Glomerular endothelial cell (primary cell): ENCODE measurements around the gene HOXB1. TPM values are rescaled to one million over a fixed set of nuclear protein-coding genes. Genes with fewer than 3 reads are reported as not detected.

Source experiments
- DNase-seq: peaks from one replicate; pipeline ENCODE4 v3.0.0-alpha.2; 2011; ENCODE audit warnings: low read depth, low spot score; ENCODE audit errors: extremely low read depth
- total RNA-seq: library from RNA; depleted of rRNA; stranded (reverse); fragments of >200 nt; gene quantifications from 2 replicates; pipeline ENCODE4 v1.2.3, GENCODE V29; 2015

Gene HOXB1
- total RNA-seq, result not detected in 2 replicates

GRCh38 chr17:48530887-48531272, at the start of gene HOXB1:
TSS of gene HOXB1 (minus strand) at chr17:48531011. CDS start at chr17:48530904, 107 bp downstream.
- DNase-seq, result no peak

- DNase-seq, result no peak
These were observed 49.1 kb upstream of the HOXB1 start for GRCh38 chr17:48579760-48580554.

- no peak for DNase-seq
These were observed 48.6 kb upstream of the HOXB1 start for GRCh38 chr17:48579471-48579759.

DNA sequence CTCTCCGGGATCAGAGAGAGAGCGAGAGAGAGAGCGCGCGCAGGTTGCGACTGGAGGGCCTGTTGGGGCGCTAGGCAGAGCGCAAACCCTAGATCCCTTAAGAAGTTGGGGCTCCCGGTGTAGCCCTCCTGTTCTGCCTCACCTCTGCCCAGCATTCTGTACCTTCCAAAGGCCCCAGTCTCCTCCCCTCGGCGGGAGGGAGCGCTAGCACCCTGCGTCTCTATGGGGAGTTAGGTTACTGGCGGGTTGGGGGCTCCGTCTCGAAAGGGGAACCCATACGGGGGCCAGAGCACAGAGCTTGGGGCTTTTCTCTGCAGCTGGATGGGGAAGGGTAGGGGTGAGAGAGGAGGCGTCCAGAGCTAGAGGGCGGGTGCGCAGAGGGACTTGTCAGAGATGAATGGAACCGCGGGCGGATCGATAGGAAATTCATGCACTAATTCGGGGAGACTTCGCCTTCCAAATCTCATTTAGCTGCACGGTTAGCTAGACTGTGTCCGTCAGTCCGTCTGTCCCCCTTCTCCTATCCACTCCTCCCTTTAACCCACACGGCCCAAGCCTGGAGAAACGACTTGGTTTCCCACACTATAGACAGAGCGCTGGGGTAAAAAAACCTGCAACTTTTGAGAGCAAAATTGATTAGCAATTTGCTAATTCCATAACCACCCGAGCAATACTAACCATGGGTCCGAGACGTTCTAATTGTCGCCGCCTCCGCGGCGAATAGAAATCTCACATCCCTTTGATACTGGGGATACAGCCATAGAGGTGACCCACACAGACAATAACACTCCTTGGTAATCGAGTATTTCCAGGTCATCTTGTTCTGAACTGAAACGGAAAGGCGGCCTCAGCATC, 48.0 kb upstream of the HOXB1 start:
- DNase-seq, result no peak

DNA sequence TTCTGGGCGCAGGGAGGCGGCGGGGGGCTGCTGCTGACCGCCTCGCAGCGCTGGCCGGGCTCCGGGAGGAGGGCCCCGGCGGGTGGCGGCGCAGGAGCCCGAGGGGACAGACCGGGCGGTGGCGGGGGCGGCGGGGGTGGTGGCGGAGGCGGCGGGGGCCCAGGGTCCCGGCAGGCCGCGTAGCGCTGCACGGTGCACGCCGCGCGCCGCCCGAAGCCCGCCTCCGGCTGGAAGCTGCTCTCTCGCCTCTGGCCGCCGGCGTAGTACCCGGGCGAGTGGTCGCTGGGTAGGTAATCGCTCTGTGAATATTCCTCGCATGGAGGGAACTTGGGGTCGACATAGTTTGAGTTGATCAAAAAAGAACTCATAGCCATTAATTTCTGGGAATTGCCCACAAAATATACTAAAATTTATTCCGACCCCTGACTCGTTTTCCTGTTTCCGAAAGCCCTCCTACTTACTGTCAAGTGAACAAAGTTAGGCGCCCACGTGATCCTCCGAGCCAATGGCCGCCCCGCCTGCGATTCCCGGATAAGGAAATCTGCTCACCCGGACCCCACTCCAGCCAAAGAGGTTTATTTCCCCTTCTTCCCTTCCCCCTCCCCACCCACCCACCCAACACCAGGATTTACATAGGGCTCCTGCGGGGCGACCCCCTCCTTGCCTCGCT, 47.3 kb upstream of the HOXB1 start, which contains the start of gene HOXB4:
Gene HOXB4 (minus strand): TSS at position 405 of the 670 bp plus-strand sequence. CDS start 31 bp downstream, at position 374.
- DNase-seq, result no peak

- DNase-seq, result no peak
These were observed 46.6 kb upstream of the HOXB1 start for GRCh38 chr17:48577330-48577945.

DNA sequence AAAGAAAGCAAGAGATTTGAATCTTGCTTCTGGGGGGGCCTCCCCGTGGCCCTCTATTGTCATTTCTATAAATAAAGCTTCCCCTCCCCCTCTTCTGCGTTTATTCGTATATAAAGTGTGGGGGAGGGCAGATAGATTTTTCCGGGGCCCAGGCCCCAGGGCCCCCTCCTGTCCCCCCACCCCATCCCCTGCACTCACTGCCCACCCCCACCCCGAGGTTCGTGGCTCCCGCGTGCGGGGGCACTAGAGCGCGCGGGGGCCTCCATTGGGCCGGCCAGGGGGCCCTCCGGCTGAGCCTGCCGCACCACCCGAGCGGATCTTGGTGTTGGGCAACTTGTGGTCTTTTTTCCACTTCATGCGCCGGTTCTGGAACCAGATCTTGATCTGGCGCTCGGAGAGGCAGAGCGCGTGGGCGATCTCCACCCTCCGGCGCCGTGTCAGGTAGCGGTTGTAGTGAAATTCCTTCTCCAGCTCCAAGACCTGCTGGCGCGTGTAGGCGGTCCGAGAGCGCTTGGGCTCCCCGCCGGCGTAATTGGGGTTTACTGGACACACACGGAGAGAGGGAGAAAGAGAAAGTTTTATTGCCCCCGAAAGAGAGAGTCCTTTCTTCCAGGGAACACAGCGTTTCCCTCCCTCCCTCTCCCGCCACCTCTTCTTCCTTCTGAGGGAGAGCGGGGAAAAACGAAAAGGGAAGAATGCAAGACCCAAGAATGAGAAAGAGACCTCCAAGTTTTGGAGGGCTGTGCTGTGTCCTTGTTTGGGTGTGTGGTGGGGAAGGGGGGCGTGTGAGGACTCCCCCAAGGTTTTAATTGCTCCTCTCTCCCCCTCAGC, 45.9 kb upstream of the HOXB1 start:
- no peak for DNase-seq

- DNase-seq, result no peak
These were observed 45.1 kb upstream of the HOXB1 start for GRCh38 chr17:48575673-48576478.

- DNase-seq, result no peak
These were observed 44.3 kb upstream of the HOXB1 start for GRCh38 chr17:48575066-48575582.

DNA sequence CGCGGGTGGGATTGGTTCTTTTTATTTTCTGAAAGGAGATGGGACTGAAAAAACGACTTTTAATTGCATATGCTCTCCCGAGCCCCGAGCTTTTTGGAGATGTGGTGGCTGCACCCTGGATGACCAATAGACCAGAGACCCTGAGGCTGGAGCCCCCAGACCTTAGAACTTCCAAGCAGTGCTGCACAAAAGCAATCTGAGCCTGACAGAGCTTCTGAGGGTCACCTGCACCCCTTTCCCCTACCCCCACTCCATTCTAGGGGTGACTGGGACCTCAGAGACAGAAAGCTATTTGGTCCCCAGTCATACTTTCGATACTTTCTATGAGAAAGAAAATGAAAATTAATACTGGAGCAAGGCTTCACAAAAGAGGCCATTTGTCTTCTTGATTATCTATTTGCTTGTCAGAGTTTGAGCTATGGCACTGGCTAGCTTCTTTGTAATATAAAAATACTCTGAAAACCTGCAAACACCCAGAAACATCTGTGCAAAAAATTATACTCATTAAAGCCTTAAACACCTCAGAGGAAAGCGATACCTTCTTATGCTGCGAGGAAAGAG, 43.8 kb upstream of the HOXB1 start:
- DNase-seq, result no peak

DNA sequence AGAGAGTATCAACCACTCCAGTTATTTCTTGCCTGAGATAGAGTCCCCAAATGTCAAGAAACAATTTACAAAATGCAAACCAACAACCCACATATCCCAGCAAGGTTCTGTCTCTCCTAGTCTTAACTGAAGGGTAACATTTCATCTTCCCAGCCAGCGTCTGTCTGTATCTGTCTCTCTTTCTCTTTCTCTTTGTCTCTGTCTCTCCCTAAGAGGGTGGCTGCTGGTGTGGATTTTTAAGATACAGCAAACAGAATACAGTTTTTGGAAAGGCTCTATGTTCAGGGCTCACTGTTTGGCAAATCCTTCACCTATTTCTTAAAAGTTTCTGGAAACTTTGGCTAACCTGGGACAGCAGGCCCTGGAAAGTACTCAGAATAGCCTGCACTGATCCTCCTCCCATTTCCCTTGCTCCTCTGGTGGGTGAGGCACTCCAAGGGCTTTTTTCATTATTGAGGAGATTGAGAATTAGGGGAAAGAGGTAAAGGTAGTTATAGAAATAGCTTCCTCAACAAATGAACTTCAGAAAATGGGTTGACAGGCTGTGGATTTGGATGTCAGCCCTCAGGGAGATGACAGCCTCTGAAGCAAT, 41.1 kb upstream of the HOXB1 start:
- DNase-seq, result no peak

- DNase-seq, result no peak
These were observed 40.4 kb upstream of the HOXB1 start for GRCh38 chr17:48571024-48571818.

DNA sequence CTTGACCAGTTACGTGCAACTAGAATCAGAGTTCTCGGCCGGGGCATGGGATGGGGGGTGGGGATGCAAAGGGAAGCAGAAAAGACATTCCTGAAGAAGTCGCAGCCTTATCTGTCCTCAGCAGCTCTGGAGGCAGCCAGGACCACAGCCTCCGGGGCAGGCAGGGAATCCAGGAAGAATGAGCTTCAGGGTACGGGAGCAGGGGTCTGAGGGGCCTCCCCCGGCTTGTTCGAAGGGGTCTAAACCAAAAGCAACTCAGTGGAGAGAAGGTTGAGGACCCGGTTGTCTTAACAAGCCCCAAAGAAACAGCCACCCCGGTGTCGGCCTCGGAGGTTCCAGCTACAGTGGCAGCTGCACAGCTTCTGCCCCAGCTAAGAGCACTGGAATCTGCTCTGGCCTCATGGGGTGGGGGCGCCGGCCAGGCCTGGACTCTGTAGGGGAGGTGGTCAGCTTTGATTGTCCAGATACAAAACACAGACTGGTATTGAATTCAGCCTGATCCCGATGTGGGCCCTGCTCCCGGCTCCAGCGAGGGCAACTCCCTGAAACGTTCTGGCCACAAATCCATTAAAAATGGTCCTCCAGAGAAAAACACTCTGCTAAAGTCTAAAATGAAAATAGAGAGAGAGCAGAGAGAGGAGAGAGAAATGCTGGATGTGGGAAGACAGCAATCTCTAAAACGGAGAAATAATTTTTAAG, 39.7 kb upstream of the HOXB1 start:
- DNase-seq, result no peak

GRCh38 chr17:48569674-48570324, 39.0 kb upstream of the HOXB1 start:
- no peak for DNase-seq

GRCh38 chr17:48569240-48569582, 38.4 kb upstream of the HOXB1 start:
- DNase-seq, result no peak

- no peak for DNase-seq
These were observed 37.9 kb upstream of the HOXB1 start for GRCh38 chr17:48568499-48569239.
